Kidney (tissue), 14 donors: ENCODE measurements around the gene HOXC5. TPM values are rescaled to one million over a fixed set of nuclear protein-coding genes. Genes with fewer than 3 reads are reported as not detected.
"Not testable (repeated sequence)": the region's sequence is repeated elsewhere in the genome, so short reads cannot be mapped to it uniquely, and the experiment has no call there.

ENCODE experiments used
- DNase-seq, 5 donors: peaks; one replicate each; pipeline ENCODE4 v3.0.0-alpha.2; 2013 to 2020
- FAIRE-seq: peaks from 2 replicates; lab custom pipeline; 2012; peaks lifted over from hg19 to GRCh38; lab: Jason Lieb, UNC
- H3K27ac ChIP-seq, 2 donors: one replicate each; pipeline ENCODE4 v1.7.0; 2013; ENCODE audit warnings: low read depth in 2 of 2, low read length in 2 of 2, inconsistent platforms in 1 of 2
- H3K27me3 ChIP-seq: one replicate; pipeline ENCODE4 v1.7.1; 2013; ENCODE audit warnings: low read length, inconsistent platforms; ENCODE audit not compliant: control insufficient read depth, insufficient read depth
- H3K36me3 ChIP-seq, 3 donors: one replicate each; pipeline versions ENCODE4 v1.7.0 to v1.7.1; 2013; ENCODE audit warnings: low read length in 3 of 3, control low read depth in 1 of 3, inconsistent platforms in 1 of 3; ENCODE audit not compliant: insufficient read depth in 3 of 3, control insufficient read depth in 2 of 3
- H3K4me1 ChIP-seq, 3 donors: one replicate each; pipeline versions ENCODE4 v1.7.0 to v1.7.1; 2013; ENCODE audit warnings: low read length in 3 of 3, inconsistent platforms in 1 of 3, low read depth in 1 of 3; ENCODE audit not compliant: control insufficient read depth in 2 of 3, insufficient read depth in 2 of 3
- H3K4me3 ChIP-seq, 3 donors: one replicate each; pipeline versions ENCODE4 v1.7.0 to v1.8.1; 2013; ENCODE audit warnings: low read length in 3 of 3, control low read depth in 1 of 3, inconsistent platforms in 1 of 3
- H3K9ac ChIP-seq, 3 donors: one replicate each; pipeline versions ENCODE4 v1.7.0 to v1.7.1; 2013; ENCODE audit warnings: low read length in 3 of 3, control low read depth in 1 of 3, inconsistent platforms in 1 of 3
- H3K9me3 ChIP-seq, 3 donors: one replicate each; pipeline versions ENCODE4 v1.7.0 to v1.7.1; 2013; ENCODE audit warnings: low read length in 3 of 3, control low read depth in 1 of 3, inconsistent platforms in 1 of 3; ENCODE audit not compliant: control insufficient read depth in 2 of 3, insufficient read depth in 1 of 3
- intact Hi-C: fragments of 100-400 bp; cut with DNase I; formaldehyde crosslinking; loops from one replicate; pipeline ENCODE4 v1.11.1; 2022
- polyA plus RNA-seq: library from polyadenylated mRNA; stranded (reverse); fragments of 350-450 nt; fragmentation: Illumina TruSeq; extraction: RNeasy Lipid Tissue Mini Kit (QIAGEN cat#74804); gene quantifications from one replicate; pipeline ENCODE4 v1.2.3, GENCODE V29; 2014; ENCODE audit warnings: low read depth, low replicate concordance; ENCODE audit not compliant: insufficient read depth
- total RNA-seq: library from RNA; stranded (reverse); fragmentation: NEBNext Ultra II Directional; extraction: Animal tissue kit (Norgen Biotek cat#: 25700); gene quantifications from one replicate; pipeline ENCODE4 v1.2.1, GENCODE V29; 2021
- TF ChIP-seq, protein P1 (sequence below): IDR thresholded peaks from 3 replicates; pipeline ENCODE4 v1.5.1; 2012; ENCODE audit warnings: mild to moderate bottlenecking, moderate library complexity, borderline replicate concordance; ENCODE audit not compliant: insufficient read depth; ENCODE audit errors: extremely low read depth
- donor health status: control.
- donor health status: control.
- donor health status: control.
- donor health status: control.
- donor health status: control.
- donor health status: DM: yes; HTN: yes; CAD: no.
- donor health status: Normal renal cell carcinoma (clear cell type).

The HOXC5 gene
- total and polyA plus RNA-seq, 2 donors from 2014 or later, result 0.24 to 4.8 TPM

DNA sequence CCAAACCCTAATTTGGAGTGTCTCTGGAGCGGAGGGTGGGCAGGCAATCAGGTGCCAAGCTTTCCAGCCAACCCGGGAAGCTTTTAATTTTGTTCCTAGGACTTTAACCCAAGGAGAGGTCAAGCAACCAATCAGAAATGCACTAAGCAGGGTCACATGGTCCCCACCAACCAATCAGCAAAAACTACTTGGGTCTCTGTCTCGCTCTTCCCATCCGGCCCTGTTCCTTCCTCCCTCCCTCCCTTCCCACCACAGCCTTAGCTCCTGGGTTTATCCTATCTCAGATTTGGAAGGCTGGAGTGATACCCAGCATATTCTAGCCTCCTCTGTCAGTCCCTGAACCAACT, 7.3 kb downstream of the HOXC5 start:
- TF ChIP-seq, protein P1, sequence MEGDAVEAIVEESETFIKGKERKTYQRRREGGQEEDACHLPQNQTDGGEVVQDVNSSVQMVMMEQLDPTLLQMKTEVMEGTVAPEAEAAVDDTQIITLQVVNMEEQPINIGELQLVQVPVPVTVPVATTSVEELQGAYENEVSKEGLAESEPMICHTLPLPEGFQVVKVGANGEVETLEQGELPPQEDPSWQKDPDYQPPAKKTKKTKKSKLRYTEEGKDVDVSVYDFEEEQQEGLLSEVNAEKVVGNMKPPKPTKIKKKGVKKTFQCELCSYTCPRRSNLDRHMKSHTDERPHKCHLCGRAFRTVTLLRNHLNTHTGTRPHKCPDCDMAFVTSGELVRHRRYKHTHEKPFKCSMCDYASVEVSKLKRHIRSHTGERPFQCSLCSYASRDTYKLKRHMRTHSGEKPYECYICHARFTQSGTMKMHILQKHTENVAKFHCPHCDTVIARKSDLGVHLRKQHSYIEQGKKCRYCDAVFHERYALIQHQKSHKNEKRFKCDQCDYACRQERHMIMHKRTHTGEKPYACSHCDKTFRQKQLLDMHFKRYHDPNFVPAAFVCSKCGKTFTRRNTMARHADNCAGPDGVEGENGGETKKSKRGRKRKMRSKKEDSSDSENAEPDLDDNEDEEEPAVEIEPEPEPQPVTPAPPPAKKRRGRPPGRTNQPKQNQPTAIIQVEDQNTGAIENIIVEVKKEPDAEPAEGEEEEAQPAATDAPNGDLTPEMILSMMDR, result no peak
- H3K9ac ChIP-seq, result no peak overlapping the region
- H3K9me3 ChIP-seq, result no peaks in the 10 kb centered on the region
- H3K36me3 ChIP-seq, result no peaks in the 10 kb centered on the region
- H3K27ac ChIP-seq, result peak overlapping the region in 1 of 2 donors; percentile 61
- intact Hi-C loops, result no loop called here
- peak in 4 of 5 donors; percentile 29 to 85 (median 58) for DNase-seq
- peaks cover 14 to 43% (median 35%) of the 10 kb centered on the region in 3 donors for H3K4me1 ChIP-seq
- H3K27me3 ChIP-seq, result no peaks in the 10 kb centered on the region
- peak overlapping the region in 2 of 3 donors; percentile 20 to 22 for H3K4me3 ChIP-seq
- FAIRE-seq, result no peak

DNA sequence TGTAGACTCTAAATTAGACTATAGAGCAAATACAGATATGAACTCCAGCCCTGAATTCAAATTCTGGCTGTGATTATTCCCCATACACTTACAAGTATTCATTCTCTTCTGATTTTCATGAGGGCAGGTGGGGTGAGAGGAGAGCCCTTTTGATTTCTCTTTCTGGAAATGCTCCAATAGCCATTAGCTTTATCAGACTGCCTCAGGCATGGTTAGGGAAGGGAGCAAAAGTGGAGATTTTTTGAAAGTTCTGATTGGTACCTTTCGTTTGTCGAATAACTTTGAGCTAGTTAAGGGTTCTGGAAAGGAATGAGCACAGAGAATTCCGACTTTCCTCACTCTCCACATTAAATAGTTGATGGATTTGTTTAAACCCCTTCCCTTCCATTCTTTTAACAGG, 7.8 kb downstream of the HOXC5 start:
- H3K27ac ChIP-seq, result no peak overlapping the region
- no peak overlapping the region for H3K4me3 ChIP-seq
- no peaks in the 10 kb centered on the region for H3K9me3 ChIP-seq
- TF ChIP-seq, protein P1, result no peak
- no peak overlapping the region for H3K9ac ChIP-seq
- H3K4me1 ChIP-seq, result peaks cover 14 to 40% (median 31%) of the 10 kb centered on the region in 3 donors
- DNase-seq, result no peak
- no peak for FAIRE-seq
- intact Hi-C loops, result no loop called here
- H3K27me3 ChIP-seq, result peaks cover 1% of the 10 kb centered on the region
- no peaks in the 10 kb centered on the region for H3K36me3 ChIP-seq

DNA sequence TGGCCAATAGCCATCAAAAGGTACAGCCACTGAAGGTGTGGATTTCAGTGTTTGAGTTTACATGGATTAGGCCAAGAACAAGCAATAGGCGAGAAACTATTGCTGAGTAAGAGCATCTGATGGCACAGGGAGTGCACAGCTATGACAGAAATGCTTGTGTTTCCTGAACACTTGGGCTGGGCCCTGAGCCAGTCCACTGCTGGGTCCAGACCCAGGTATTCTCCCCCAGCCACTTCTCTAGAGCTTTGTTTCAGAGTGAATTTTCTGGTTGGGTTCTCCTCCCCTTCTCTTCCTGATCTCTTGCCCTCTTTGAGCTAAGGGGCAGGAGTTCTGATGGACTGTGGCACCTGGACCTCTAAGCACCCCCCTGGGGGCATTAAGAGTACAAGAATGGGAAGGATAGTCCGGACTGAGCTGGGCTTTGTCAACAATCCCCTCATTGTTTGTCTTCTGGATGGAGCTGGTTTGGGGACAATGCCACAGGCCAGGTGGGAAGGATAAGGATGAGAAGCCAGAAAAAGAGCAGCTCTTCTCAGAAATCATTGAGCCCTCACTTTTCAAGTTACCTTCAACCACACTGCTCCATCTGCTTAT, 8.3 kb downstream of the HOXC5 start:
- no peaks in the 10 kb centered on the region for H3K9me3 ChIP-seq
- DNase-seq (no peak), FAIRE-seq (no peak)
- H3K4me3 ChIP-seq, result no peak overlapping the region
- peaks cover 2% of the 10 kb centered on the region for H3K27me3 ChIP-seq
- no peaks in the 10 kb centered on the region for H3K36me3 ChIP-seq
- no peak overlapping the region for H3K9ac ChIP-seq
- H3K4me1 ChIP-seq, result peaks cover 14 to 37% (median 35%) of the 10 kb centered on the region in 3 donors
- TF ChIP-seq, protein P1, result no peak
- intact Hi-C loops, result no loop called here
- no peak overlapping the region for H3K27ac ChIP-seq

DNA sequence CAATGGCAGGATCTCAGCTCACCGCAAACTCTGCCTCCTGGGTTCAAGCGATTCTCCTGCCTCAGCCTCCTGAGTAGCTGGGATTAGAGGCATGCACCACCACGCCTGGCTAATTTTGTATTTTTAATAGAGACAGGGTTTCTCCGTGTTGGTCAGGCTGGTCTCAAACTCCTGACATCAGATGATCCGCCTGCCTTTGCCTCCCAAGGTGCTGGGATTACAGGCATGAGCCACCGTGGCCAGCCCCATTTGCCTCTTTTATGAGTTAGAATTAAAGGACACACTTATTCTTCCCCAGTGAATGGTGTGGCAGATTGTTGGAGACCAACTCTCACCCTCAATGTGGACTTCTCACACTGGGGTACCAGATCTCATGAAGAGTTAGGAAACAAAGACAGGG, 9.2 kb downstream of the HOXC5 start:
- H3K36me3 ChIP-seq, FAIRE-seq, intact Hi-C loops, H3K9me3 ChIP-seq, H3K9ac ChIP-seq, H3K27me3 ChIP-seq, DNase-seq, H3K27ac ChIP-seq, H3K4me3 ChIP-seq: not testable (repeated sequence)
- peaks cover 14 to 30% (median 30%) of the 10 kb centered on the region in 3 donors for H3K4me1 ChIP-seq
